Fibroblast of pulmonary artery (primary cell): ENCODE data around the gene SMARCAD1.

ENCODE experiments used
- DNase-seq: peaks from one replicate; pipeline ENCODE4 v3.0.0-alpha.2; 2010; ENCODE audit warnings: low read depth
- H3K4me3 ChIP-seq: replicated peaks from 2 replicates; pipeline ENCODE4 v1.5.1; 2011; ENCODE audit warnings: low read depth, mild to moderate bottlenecking, control low read depth, low read length, moderate library complexity
- TF ChIP-seq, protein P1 (sequence below): IDR thresholded peaks from 2 replicates; pipeline ENCODE4 v1.5.1; 2011; ENCODE audit warnings: mild to moderate bottlenecking, control low read depth, low read length, inconsistent platforms; ENCODE audit errors: missing control alignments

SMARCAD1 gene

DNA sequence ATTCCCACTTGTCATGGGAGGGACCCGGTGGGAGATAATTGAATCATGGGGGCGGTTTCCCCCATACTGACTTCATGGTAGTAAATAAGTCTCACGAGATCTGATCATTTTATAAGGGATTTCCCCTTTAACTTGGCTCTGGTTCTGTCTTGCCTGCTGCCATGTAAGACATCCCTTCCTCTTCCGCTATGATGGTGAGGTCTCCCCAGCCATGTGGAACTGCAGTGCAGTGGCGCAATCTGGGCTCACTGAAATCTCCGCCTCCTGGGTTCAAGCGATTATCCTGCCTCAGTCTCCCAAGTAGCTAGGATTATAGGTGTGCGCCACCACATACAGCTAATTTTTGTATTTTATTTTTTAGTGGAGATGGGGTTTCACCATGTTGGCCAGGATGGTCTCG, 132.1 kb downstream of the SMARCAD1 start:
- TF ChIP-seq, protein P1, sequence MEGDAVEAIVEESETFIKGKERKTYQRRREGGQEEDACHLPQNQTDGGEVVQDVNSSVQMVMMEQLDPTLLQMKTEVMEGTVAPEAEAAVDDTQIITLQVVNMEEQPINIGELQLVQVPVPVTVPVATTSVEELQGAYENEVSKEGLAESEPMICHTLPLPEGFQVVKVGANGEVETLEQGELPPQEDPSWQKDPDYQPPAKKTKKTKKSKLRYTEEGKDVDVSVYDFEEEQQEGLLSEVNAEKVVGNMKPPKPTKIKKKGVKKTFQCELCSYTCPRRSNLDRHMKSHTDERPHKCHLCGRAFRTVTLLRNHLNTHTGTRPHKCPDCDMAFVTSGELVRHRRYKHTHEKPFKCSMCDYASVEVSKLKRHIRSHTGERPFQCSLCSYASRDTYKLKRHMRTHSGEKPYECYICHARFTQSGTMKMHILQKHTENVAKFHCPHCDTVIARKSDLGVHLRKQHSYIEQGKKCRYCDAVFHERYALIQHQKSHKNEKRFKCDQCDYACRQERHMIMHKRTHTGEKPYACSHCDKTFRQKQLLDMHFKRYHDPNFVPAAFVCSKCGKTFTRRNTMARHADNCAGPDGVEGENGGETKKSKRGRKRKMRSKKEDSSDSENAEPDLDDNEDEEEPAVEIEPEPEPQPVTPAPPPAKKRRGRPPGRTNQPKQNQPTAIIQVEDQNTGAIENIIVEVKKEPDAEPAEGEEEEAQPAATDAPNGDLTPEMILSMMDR: no peak
- no peak for DNase-seq
- H3K4me3 ChIP-seq: no peak overlapping the region
